HG03432 (cell line): Measurements from ENCODE around the gene YPEL1.
"Not testable (repeated sequence)": the region's sequence is repeated elsewhere in the genome, so short reads cannot be mapped to it uniquely, and the experiment has no call there.

Experiments
- ATAC-seq: cut with Tn5 transposase; IDR thresholded peaks from one replicate; pipeline ENCODE4 v1.9.1; 2021; ENCODE audit warnings: mild to moderate bottlenecking, moderate library complexity; ENCODE audit not compliant: unreplicated experiment

The YPEL1 gene

DNA sequence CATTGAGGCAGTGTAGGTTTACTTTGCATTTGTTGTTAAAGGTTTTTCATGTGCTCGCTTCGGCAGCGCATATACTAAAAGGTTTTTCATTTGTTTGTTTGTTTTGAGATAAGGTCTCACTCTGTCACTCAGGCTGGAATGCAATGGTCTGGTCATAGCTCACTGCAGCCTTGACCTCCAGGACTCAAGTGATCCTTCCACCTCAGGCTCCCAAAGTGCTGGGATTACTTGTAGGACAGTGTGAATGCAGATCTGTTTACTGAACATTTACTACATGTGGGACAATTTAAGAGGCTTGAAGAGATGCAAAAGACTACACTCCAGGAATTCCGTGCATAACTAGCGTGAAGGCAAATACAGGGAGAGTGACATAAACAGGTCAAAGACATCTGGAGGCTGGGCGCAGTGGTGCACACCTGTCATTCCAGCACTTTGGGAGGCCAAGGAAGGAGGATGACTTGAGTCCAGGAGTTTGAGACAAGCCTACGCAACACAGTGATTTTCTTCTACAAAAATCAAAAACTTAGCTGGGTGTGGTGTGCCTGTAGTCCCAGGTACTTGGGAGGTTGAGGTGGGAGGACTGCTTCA, 34.1 kb downstream of the YPEL1 start:
- ATAC-seq, result no peak

GRCh38 chr22:21700822-21701221, 34.8 kb downstream of the YPEL1 start:
- no peak for ATAC-seq

DNA sequence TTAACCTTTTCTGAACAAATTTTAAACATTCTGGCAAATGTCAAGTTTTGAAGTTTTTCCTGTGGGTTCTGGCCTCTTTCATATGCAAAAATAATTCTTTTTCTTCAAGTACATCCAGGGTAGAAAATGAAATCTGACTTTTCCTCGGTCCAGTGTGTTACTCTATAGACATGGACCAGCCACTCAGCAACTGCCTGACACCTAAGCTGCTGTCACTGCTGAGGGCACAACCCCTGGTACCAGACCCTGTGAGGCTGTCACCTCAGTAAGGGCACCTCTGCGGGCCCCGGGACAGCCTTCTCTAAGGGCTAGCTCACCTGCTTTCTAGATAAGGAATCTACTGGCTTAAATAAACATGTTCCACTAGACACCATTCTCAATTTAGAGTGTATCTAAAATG, 36.0 kb downstream of the YPEL1 start:
- ATAC-seq, result no peak

DNA sequence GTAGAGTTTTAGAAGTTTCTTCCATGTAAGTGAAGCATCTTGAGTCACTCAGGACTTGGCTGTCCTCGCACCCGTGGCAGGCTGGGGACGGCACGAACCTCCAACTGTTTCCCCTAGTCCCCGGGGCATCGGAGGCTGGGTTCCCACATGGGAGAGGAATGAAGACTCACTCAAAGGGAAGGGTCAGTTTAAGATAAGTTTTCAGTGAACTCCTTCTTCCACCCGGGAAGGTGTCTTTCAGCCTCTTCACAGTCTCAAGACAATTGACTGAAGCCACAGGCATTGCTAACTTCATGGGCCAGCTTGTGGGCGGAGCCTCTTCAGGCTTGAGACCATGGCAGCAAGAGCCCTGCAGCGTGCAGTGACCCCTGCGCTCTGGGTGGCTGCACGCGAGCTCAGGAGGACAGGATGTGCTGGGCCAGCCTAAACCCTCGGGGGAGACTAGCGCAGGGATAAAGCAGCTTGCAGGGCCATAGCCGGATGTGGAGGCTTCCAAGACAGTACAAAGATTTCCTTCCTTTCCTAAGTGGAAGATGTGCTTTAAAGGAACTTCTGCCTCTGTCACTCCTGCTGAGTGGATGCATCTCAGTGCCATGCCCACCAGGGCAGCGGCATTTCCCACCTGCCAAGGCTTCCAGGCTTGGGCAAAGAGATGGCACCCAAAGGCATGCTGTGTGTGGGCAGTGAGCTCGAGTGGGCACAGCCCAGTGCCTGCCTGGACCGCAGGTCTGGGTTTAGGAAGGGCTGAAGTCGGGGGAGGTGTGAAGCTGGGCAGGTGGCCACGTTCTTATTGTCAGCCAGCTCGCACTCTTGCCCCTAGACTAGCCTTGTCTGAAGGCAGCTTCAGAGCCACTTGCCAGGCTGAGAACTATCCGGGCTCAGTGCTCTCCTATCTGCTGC, 36.9 kb downstream of the YPEL1 start:
- ATAC-seq, result no peak

DNA sequence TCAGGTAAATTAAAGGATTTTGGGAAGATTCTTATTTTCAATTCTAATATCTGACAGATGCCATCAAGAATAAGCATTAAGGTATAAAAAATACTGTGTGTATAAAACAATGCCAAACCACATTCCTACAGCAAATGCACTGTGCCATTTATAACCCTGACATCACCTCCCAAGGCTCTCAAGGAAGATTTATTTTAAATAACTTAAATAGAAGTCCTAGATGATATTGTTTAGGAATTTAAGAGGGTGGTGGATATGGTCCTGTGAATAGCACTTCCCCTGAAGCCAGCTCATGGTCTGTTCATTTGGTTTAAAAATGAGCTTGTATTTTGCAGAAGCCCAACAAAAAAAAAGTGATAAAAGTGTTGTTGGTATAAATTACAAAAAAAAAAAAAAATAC, 37.7 kb downstream of the YPEL1 start:
- ATAC-seq, result no peak

DNA sequence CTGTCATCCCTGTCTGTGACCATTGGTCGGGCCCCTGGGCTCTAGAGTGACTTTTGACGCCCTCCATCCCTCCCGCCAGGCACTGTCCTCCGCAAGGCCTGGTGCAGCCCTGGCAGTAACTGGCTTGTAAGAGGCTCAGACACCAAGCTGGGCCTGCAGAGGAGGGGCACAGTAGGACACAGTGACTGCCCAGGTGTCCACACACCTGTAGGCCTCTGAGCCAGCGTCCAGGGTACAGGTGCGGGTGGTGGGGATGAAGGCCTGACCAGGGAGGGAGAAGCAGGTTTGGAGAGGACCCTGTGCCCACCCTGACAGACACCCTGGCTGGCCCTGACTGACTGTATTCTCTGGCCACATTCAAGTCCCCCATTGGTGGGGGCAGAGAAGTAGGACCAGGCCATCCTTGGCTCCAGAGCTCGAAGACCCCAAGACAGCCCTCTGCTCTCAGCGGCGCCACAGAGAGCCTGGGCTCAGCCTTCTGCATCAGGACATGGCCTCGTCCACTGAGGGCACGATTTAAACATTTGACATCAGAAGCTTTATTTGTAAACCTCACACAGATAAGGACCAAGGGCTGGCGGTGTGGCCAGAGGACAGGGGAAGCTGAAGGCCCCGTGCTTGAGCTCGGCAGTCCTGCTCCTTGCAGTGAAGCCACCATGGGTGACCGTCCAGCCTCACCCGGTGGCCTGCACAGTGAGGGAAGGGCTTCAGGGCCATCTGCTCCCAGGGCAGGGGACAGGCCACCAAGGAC, 38.4 kb downstream of the YPEL1 start:
- no peak for ATAC-seq

GRCh38 chr22:21696115-21696514, 39.5 kb downstream of the YPEL1 start:
- no peak for ATAC-seq

DNA sequence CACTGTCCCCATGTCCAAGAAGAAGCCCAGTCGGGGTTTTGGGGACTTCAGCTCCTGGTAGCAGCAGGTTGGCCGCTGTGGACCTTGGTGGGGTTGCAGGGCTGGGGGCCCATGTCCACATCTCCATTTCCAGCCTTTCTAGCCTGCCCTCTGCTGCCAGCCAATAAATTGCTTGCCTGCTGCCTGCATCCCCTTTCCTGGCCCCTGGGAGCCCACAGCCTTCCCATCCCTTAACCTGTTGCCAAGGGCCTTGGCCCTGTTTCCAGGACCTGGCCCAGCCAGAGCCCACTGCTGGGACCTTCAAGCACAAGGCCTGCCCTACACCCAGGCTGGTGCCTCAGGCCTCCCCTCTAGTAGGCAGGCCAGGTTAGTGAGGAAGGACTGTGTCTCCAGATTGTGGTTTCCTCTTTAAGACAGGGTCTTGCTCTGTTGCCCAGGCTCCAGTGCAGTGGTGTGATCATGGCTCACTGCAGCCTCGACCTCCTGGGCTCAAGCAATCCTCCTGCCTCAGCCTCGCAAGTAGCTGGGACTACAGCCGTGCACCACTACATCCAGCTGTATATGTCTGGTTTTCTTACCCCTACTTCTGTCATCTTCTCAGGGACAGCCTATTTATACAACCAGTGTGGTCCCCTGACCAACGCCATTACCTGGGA, 40.0 kb downstream of the YPEL1 start:
- no peak for ATAC-seq

- ATAC-seq, result no peak
These were observed 40.7 kb downstream of the YPEL1 start for GRCh38 chr22:21694795-21695429.

- no peak for ATAC-seq
These were observed 41.2 kb downstream of the YPEL1 start for GRCh38 chr22:21694394-21694793.

GRCh38 chr22:21693999-21694341, 41.6 kb downstream of the YPEL1 start:
- no peak for ATAC-seq

- no peak for ATAC-seq
These were observed 42.1 kb downstream of the YPEL1 start for GRCh38 chr22:21693333-21693998.

DNA sequence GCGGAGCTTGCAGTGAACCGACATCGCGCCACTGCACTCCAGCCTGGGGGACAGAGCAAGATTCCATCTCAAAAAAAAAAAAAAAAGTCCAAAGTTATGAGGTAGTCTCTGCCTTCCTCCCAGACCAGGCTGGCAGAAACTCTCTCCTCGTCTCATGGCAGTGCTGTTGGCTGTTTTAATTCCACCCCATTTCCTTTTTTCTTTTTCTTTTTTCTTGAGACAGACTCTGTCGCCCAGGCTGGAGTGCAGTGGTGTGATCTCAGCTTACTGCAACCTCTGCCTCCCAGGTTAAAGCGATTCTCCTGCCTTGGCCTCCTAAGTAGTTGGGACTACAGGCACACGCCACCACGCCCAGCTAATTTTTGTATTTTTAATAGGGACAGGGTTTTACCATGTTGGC, 42.7 kb downstream of the YPEL1 start:
- not testable (repeated sequence) for ATAC-seq

DNA sequence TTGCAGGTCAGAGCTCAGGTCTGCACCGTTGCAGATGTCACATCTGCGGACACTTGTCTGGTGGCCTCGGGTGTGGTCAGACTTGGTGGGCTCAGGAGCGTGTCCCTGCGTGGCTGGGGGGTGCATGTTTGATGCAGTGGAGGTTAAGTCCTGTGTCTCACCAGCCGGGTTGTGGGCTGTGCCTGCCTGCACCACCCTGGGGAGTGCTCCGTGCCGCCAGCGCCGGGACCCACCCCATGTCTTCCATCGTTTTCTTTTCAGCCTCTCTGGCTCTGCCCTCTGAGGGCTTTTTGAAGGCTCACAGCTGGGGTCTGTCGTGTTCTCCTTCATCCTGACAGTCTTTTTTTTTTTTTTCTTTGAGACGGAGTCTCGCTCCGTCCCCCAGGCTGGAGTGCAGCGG, 43.8 kb downstream of the YPEL1 start:
- no peak for ATAC-seq

GRCh38 chr22:21690401-21690801, 45.2 kb downstream of the YPEL1 start:
- ATAC-seq, result no peak

DNA sequence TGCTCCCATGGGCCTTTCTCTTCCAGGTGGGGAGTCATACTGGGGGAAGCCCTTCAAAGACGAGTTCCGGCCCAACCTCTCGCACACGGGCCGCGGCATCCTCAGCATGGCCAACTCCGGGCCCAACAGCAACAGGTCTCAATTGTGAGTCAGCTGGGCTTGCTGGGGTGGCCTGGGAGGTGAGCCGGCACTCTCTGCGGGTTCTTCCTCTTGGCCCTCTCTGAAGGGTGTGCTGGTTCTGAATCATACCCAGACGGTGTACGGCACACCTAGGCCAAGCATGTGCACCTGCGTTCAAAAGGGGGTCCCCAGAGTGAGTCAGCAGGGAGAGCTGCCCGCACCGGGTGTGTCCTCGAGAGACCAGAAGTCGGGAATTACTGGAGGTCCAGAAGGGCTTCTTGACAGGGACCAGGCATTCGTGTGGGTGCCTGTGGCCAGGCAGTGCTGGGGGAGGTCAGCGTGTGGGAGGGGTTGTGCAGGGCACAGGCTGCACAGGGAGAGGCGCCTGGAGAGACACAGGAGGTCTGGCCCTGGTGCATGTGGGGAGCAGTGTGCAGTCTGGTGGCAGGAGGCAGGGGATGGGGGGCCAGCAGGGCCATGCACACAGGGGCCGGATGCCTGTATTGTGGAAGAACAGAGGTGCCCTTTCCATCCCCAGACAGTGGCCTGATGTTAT, 46.8 kb downstream of the YPEL1 start:
- no peak for ATAC-seq

DNA sequence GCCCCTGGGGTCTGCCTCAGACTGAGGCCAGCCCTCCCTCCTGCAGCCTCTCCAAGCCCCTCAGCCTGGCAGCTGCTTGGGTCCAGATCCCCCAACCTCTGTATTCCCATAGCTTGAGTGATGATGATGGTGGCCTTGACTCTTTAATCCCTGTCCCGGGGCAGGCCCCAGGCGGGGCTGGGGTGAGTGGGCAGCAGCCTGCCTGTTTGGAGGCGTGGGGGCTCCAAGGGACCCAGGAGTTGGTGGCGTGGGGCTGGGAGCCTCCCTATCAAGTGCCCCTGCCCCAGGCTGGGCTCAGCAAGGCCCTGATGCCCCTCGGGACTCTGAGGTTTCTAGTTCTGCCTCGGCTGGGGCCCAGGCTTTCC, 47.3 kb downstream of the YPEL1 start:
- ATAC-seq, result no peak

DNA sequence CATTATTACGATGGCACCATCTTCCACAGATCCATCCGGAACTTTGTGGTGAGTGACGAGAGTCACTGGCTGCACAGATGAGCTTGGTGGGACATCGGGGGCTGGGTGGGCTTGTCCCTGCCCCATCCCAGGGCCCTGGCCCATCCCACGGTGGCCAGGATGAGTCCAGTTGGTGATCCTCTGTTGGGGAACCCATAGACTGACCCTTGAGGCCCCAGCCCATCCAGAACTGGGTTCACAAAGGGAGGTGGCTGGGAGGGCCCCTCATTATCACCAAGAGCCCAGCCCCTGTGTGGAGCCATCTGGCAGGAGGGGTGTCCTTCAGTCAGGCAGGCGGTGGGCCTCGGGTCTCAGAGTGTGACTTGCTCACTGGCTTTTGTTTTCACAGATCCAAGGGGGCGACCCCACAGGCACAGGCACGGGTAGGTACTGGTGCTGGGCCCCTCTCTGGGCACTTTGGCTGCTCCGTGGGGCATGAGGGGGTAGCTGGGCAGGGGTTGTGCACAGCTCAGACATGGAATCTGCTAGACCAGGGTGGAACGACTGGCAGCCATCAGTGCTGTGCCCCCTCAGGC, 47.8 kb downstream of the YPEL1 start:
- ATAC-seq, result no peak

DNA sequence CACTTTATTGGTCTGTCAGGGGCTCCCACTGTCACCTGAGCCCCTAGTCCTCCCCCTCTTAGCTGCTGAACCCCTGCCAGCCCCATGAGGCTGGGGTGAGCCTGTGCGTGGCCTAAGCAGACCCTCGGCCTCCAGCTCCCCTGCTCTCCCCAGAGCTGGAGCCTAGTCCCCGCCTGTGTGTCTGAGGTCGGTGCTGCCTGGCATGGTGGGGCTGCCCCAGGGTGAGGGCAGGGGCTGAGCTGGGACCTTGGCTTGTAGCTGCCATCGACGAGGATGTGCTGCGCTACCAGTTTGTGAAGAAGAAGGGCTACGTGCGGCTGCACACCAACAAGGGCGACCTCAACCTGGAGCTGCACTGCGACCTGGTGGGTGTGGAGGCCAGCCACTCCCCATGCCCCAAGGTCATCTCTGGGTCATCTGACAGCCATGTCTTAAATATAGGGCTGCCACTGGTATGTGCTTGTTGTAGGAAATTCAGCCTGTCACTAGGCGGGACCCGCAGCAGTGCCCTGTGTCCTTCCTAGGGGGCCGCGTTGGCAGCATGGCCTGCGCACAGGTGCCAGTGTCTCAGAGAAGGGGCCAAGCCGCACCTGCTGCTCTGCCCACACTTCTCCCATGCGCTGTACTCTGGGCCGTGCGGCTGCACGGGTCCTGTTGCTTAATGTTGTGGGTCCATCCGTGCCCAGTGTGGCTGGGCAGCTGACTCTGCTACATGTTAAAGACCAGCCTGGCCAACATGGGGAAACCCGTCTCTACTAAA, 48.8 kb downstream of the YPEL1 start:
- no peak for ATAC-seq
